Skeletal muscle satellite cell (primary cell): ENCODE measurements around the gene SNRPD3.
"Not testable (repeated sequence)": the region's sequence is repeated elsewhere in the genome, so short reads cannot be mapped to it uniquely, and the experiment has no call there.

Source experiments
- H3K27me3 ChIP-seq: 2 replicates; pipeline ENCODE4 v1.7.0; 2013; ENCODE audit warnings: low read length; ENCODE audit not compliant: control insufficient read depth, insufficient read depth
- H3K36me3 ChIP-seq: 2 replicates; pipeline ENCODE4 v1.7.0; 2013; ENCODE audit warnings: mild to moderate bottlenecking, control low read depth, low read length; ENCODE audit not compliant: insufficient read depth
- H3K4me1 ChIP-seq: 2 replicates; pipeline ENCODE4 v1.7.0; 2013; ENCODE audit warnings: low read length; ENCODE audit not compliant: control insufficient read depth, insufficient read depth
- H3K4me2 ChIP-seq: 2 replicates; pipeline ENCODE4 v1.7.0; 2013; ENCODE audit warnings: mild to moderate bottlenecking, low read length
- H3K4me3 ChIP-seq: 2 replicates; pipeline ENCODE4 v1.7.0; 2013; ENCODE audit warnings: low read length
- H3K9ac ChIP-seq: 2 replicates; pipeline ENCODE4 v1.7.0; 2013; ENCODE audit warnings: mild to moderate bottlenecking, low read depth, low read length, moderate library complexity
- H3K9me3 ChIP-seq: replicated peaks from 2 replicates; pipeline ENCODE4 v1.7.0; 2013; ENCODE audit warnings: mild to moderate bottlenecking, control low read depth, low read length

Gene SNRPD3

DNA sequence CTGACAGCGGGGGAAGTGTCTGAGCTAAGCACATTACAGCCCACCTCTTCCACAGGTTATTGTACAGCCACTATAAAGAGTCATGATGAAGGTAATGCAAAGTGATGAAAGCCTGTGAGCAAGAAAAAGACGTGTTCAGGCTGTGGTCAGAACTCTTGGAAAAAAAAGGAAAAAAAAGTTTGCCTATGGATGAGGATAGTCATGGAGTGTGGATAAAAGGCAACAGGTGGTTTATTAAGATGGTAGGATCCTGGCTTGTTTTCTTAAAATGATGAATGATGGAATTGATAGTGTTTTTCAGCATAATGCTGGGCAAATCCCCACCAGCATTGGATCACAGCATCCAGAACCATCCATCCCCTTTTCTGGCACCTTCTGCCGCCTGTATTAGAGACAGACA is 37.6 kb upstream of the SNRPD3 start:
- H3K36me3 ChIP-seq = no peaks in the 10 kb centered on the region
- no peak overlapping the region for H3K4me3 ChIP-seq
- peaks cover 4% of the 10 kb centered on the region for H3K4me1 ChIP-seq
- H3K9me3 ChIP-seq = no peaks in the 10 kb centered on the region
- H3K9ac ChIP-seq = no peak overlapping the region
- no peak overlapping the region for H3K4me2 ChIP-seq
- peaks cover 38% of the 10 kb centered on the region for H3K27me3 ChIP-seq

DNA sequence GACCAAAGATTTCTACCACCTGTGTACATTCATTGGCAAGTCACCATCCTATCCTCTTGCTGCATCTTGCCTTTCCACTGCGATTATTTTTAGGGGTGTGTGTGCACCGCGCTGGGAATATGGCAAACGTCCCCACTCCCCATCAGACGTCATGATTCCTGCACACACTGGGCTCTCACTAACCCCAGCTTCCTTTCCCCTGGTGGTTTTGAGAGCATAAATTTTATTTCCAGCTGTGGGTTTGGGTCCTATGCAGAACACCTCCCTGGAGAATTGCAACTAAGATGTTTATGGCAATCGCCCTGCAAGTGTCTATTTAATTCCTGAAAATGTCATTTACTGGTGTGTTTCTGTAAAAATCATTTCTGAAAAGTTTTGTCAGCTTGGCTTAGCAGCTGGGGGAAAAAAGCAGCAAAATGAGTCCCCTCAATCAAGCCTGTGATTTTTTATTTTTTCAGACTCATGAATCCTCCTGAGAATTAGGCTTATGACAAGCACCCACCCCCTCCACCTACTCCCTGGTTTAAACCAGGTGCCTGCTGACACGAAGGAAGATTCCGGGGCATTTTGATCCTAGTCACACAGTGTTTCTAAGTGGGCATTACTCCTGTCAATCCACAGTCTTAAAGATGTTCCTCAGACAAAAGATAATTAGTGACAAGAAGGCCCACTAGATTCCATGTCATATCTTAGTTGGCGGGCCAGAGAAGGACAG is 36.9 kb upstream of the SNRPD3 start:
- peaks cover 31% of the 10 kb centered on the region for H3K27me3 ChIP-seq

DNA sequence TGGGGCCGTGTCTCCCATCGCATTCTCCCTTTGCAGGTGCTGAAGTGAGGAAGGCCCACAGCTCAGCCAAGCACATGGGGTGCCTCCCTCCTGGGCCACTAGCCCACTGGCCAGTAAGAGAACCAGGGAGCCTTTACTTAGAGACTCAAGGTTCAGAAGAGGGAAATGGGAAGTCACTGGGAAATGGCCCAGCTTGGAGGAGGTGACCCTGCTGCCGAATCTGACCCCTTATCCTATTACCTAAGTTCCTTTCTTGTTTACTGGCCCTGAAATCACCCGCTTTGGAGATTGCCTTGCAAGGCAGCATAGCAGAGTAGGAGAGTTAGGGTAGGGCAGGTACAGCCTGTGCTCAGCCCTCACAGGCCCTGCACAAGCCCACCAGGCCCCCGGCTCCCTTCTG is 36.3 kb upstream of the SNRPD3 start:
- Histone ChIP-seq H3K9ac (no peak overlapping the region), H3K4me3 (no peak overlapping the region), H3K4me1 (peaks cover 7% of the 10 kb centered on the region), H3K36me3 (no peaks in the 10 kb centered on the region), H3K9me3 (no peaks in the 10 kb centered on the region), H3K4me2 (no peak overlapping the region), H3K27me3 (peaks cover 26% of the 10 kb centered on the region)

More for the DNA sequence above, 36.9 kb upstream of the SNRPD3 start:
- H3K9me3 ChIP-seq = no peaks in the 10 kb centered on the region
- peaks cover 4% of the 10 kb centered on the region for H3K4me1 ChIP-seq
- H3K9ac ChIP-seq = no peak overlapping the region
- no peaks in the 10 kb centered on the region for H3K36me3 ChIP-seq
- H3K4me2 ChIP-seq = no peak overlapping the region
- H3K4me3 ChIP-seq = no peak overlapping the region

DNA sequence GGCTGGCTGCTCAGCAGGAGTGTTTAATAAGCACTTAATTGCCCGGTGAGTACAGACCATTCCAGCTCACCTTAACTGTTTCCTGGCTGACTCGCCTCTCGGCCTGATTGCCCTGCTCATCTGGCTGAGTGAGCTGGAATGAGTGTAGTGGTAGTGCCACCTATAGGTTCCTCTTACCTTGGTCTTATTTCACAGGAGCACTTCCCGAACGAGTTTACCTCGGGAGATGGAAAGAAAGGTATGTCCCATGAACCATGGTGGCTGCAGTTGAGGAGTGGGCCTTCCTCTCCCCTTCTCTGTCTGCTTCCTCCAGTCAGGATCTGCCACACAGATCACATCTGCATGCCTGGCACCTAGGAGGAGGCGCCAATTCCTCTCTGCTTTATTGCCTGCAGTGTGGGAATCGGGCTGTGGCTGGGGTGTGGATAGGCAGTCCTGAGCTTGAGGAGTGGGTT is 34.0 kb upstream of the SNRPD3 start:
- Histone ChIP-seq H3K9me3 (no peaks in the 10 kb centered on the region), H3K4me1 (peaks cover 6% of the 10 kb centered on the region), H3K36me3 (no peaks in the 10 kb centered on the region), H3K4me3 (no peak overlapping the region), H3K9ac (no peak overlapping the region), H3K4me2 (no peak overlapping the region), H3K27me3 (peaks cover 23% of the 10 kb centered on the region)

DNA sequence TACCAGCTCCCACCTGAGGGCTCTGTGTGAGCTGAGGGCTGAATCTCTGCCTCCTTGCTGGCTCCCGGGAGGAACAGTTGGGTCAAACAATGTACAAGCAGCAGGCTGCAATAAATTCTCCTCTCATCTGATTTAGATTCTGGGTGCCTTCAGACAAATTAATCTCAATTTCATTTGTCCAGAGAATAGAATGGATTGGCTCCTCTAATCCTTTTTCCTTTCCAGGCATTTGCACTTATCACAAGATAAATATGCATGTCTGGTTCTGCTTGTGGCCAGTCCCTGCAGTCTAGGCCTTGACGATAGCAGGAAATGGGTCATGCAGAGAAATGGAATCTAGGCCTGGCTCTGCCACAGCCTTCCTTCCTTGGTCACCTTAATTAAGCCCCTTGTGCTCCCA is 31.9 kb upstream of the SNRPD3 start:
- Histone ChIP-seq H3K27me3 (peaks cover 18% of the 10 kb centered on the region), H3K9me3 (no peaks in the 10 kb centered on the region), H3K4me1 (peaks cover 6% of the 10 kb centered on the region), H3K4me3 (no peak overlapping the region), H3K36me3 (no peaks in the 10 kb centered on the region), H3K9ac (no peak overlapping the region), H3K4me2 (no peak overlapping the region)

DNA sequence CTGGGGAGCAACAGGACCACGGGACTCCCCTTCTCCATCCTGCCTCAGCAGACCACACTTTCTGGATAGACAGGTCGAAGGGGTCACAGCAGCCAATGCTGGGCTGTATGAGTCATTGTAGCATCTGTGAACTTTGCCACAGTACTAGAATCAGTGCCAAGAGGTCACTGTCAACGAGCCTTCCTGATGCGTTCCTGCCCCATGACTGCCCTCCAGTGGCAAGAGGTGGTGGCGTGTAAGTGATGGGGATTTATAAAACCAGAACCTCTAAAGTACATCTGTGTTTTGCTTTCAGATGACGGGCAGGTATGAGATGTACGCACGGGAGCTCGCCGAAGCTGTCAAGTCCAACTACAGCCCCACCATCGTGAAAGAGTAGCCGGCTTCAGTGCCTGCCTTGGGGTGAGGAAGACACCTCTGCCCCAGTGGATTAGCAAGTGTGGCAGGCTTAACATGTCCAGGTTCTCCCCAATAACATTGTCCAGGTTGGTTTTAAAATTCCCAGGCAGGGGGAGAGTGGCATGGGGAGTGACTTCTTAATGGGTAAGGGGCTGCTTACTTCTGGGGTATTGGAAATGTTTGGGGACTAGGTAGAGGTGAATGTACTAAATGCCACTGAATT is 30.3 kb upstream of the SNRPD3 start:
- peaks cover 6% of the 10 kb centered on the region for H3K4me1 ChIP-seq
- no peaks in the 10 kb centered on the region for H3K9me3 ChIP-seq
- peaks cover 8% of the 10 kb centered on the region for H3K27me3 ChIP-seq
- no peak overlapping the region for H3K4me2 ChIP-seq
- H3K36me3 ChIP-seq = no peaks in the 10 kb centered on the region
- no peak overlapping the region for H3K9ac ChIP-seq
- H3K4me3 ChIP-seq = no peak overlapping the region

DNA sequence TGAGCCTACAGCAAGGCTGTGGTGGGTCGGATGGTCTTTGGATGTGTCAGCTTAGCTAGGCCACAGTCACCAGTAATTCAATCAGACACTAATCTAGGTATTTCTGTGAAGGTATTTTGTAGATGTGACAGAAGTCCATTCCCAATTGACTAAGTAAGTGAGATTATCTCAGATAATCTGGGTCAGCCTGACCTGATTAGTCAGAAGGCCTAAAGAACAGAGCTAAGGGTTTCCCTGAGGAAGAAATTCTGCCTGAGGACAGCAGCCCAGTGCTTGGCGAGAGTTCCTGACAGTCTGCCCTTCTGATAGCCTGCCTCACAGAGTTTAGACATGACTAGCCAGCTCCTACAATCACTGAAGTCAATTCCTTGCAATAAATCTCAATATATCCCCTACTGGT is 29.6 kb upstream of the SNRPD3 start:
- Histone ChIP-seq H3K4me1 (peaks cover 6% of the 10 kb centered on the region), H3K4me3 (no peak overlapping the region), H3K9me3 (no peaks in the 10 kb centered on the region), H3K27me3 (peaks cover 8% of the 10 kb centered on the region), H3K36me3 (no peaks in the 10 kb centered on the region), H3K9ac (no peak overlapping the region), H3K4me2 (no peak overlapping the region)

DNA sequence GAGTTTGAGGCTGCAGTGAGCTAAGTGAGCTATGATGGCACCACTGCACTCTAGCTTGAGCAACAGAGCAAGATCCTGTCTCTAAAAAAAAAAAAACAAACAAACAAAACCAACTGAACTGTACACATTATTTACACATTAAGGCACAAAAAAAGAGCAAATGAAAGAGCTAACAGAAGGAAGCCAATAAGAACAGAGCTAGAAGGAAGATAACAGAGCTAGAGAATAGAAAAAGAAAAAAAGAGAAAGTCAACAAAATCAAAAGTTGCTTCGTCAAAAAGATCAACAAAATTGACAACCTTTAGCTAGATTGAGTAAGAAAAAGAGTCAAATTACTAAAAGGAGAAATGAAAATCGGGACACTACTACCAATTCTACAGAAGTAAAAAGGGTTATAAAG is 25.9 kb upstream of the SNRPD3 start:
- Histone ChIP-seq H3K9me3 (no peaks in the 10 kb centered on the region), H3K4me1 (peaks cover 3% of the 10 kb centered on the region), H3K4me2 (no peak overlapping the region), H3K9ac (no peak overlapping the region), H3K27me3 (peaks cover 18% of the 10 kb centered on the region), H3K36me3 (no peaks in the 10 kb centered on the region), H3K4me3 (no peak overlapping the region)

DNA sequence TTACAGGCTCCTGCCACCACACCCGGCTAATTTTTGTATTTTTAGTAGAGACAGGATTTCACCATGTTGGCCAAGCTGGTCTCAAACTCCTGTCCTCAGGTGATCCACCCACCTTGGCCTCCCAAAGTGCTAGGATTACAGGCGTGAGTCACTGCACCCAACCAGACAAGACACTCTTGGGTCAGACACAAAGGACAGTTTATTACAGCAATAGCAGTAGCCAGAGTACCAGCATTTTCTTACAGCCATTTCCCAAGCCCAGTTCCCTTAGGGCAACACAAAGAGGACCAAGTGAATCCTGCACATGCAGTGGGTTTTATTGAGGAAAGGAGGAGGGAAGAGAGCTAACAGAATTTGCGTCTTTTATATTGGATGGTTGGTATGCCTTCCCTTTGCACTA is 24.8 kb upstream of the SNRPD3 start:
- H3K9ac ChIP-seq, H3K4me3 ChIP-seq, H3K9me3 ChIP-seq, H3K4me2 ChIP-seq, H3K4me1 ChIP-seq, H3K36me3 ChIP-seq: not testable (repeated sequence)
- peaks cover 18% of the 10 kb centered on the region for H3K27me3 ChIP-seq

DNA sequence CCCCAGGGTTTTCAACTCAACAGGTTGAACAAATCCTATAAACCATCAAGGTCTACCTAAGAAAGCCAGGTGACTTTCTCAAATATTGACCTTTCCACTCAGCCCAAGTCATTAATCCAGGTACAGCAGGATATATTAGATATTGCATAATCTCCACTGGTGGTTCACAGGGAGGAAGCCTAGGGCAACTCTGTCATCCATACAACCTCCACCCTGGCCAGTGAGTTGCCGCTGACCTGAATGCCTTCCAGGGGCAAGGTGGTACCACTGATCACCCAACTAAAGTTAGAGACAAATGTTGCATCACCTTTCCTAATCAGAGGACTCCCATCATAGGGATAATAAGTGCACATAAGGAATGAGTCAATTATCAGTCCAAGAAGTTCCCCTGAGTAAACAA is 23.7 kb upstream of the SNRPD3 start:
- H3K9me3 ChIP-seq = no peaks in the 10 kb centered on the region
- H3K4me1 ChIP-seq = no peaks in the 10 kb centered on the region
- no peaks in the 10 kb centered on the region for H3K36me3 ChIP-seq
- no peak overlapping the region for H3K4me3 ChIP-seq
- no peak overlapping the region for H3K4me2 ChIP-seq
- H3K9ac ChIP-seq = no peak overlapping the region
- H3K27me3 ChIP-seq = peaks cover 18% of the 10 kb centered on the region

DNA sequence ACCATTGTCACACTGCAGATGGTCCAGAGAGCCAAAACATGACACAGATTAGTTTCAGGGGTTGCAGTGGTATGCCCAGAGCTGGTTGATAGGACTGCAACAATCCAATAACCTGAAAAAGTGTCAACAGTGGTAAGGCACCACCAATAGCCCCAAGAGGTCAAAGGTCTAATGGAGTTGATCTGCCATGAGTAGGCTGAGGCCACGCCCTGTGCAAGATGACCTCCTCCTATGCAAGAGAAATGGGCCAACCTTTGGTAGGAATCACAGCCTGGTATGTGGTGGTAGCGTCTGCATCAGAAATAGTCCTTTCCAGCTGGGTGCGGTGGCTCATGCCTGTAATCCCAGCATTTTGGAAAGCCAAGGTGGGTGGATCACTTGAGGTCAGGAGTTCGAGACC is 20.5 kb upstream of the SNRPD3 start:
- peaks cover 10% of the 10 kb centered on the region for H3K27me3 ChIP-seq
- H3K4me3 ChIP-seq = no peak overlapping the region
- no peaks in the 10 kb centered on the region for H3K9me3 ChIP-seq
- H3K9ac ChIP-seq = no peak overlapping the region
- peaks cover 9% of the 10 kb centered on the region for H3K36me3 ChIP-seq
- no peak overlapping the region for H3K4me2 ChIP-seq
- H3K4me1 ChIP-seq = no peaks in the 10 kb centered on the region

DNA sequence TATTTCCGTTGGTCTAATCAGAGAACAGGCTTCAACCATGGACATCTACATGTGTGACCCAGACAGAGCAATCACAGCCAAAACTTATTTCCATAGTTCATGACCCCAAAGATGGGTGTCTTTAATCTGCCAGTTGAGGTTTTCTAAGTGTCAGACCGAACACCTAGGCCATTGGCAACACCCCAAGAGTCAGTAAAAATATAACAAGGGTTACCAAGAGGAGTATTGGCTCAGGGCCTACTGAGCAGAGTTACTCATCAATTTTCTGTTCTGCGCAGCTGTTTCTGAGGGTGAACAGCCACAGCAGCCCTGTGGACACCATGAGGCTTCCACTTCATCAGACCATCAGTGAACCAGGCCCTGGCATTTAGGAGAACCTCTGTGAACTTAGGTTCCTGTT is 19.7 kb upstream of the SNRPD3 start:
- H3K9me3 ChIP-seq = no peaks in the 10 kb centered on the region
- H3K9ac ChIP-seq = no peak overlapping the region
- H3K4me1 ChIP-seq = no peaks in the 10 kb centered on the region
- peaks cover 10% of the 10 kb centered on the region for H3K27me3 ChIP-seq
- H3K4me3 ChIP-seq = no peak overlapping the region
- no peak overlapping the region for H3K4me2 ChIP-seq
- peaks cover 17% of the 10 kb centered on the region for H3K36me3 ChIP-seq
